Psoas muscle (tissue), 8 donors: ENCODE measurements around the gene OPRM1. TPM values are rescaled to one million over a fixed set of nuclear protein-coding genes. Genes with fewer than 3 reads are reported as not detected.

Experiments
- ATAC-seq, 4 donors: fragments of 200-7000 bp; cut with Tn5 transposase; one replicate each; pipeline ENCODE4 v1.9.1; 2020; ENCODE audit warnings: moderate library complexity in 3 of 4, mild to moderate bottlenecking in 2 of 4
- DNase-seq, 2 donors: peaks; one replicate each; pipeline ENCODE4 v3.0.0-alpha.2; 2020
- H3K27ac ChIP-seq: fragments of 200-600 bp; one replicate; pipeline ENCODE4 v1.8.0; 2022
- H3K27me3 ChIP-seq, 3 donors: fragments of 200-600 bp in 1 of 3; one replicate each; pipeline versions ENCODE4 v1.6.1 to v1.8.0; 2013 to 2022; ENCODE audit warnings: low read length in 2 of 3, mild to moderate bottlenecking in 2 of 3, moderate library complexity in 1 of 3; ENCODE audit not compliant: insufficient read depth in 3 of 3
- H3K36me3 ChIP-seq, 2 donors: fragments of 200-600 bp in 1 of 2; one replicate each; pipeline versions ENCODE4 v1.6.1 to v1.8.0; 2013 to 2022; ENCODE audit warnings: low read depth in 1 of 2, mild to moderate bottlenecking in 1 of 2, moderate library complexity in 1 of 2; ENCODE audit not compliant: insufficient read depth in 1 of 2
- H3K4me1 ChIP-seq: fragments of 200-600 bp; one replicate; pipeline ENCODE4 v1.8.0; 2022
- H3K4me3 ChIP-seq: fragments of 200-600 bp; one replicate; pipeline ENCODE4 v1.8.0; 2022; ENCODE audit warnings: mild to moderate bottlenecking
- H3K9me3 ChIP-seq: fragments of 200-600 bp; one replicate; pipeline ENCODE4 v1.8.0; 2022
- CTCF ChIP-seq: fragments of 200-600 bp; IDR thresholded peaks from one replicate; pipeline ENCODE4 v1.8.0; 2022; ENCODE audit warnings: antibody characterized with exemption
- WGBS, 3 donors: extraction: QIAGEN DNeasy Blood & Tissue Kit; methylation state at CpG; one replicate each; pipeline versions ENCODE4 v1.1.6 to v1.1.7; 2013; 5-methylcytosine and 5-hydroxymethylcytosine counted together
- intact Hi-C, 2 donors: fragments of 100-400 bp; cut with DNase I; formaldehyde crosslinking; loops; one replicate each; pipeline versions ENCODE4 v1.11.0 to v1.14.2; 2022
- polyA plus RNA-seq, 3 donors: library from polyadenylated mRNA; stranded (reverse); fragments of 200-250 nt; gene quantifications; one replicate each; pipeline ENCODE4 v1.2.3, GENCODE V29; 2013
- total RNA-seq, 4 donors: library from RNA; stranded (reverse); fragmentation: NEBNext Ultra II Directional in 2 of 4; extraction: Animal tissue kit (Norgen Biotek cat#: 25700) in 2 of 4; gene quantifications; one replicate each; pipeline versions ENCODE4 v1.2.1 to v1.2.4, GENCODE V29; 2021 to 2023
- donor health status: healthy with polysubstance abuse.
- donor health status: DM: no; HTN: no; CAD: no; lungs with moderate emphysema.
- donor health status: Bipolar disorder and iron deficiency.
- donor health status: healthy.
- donor health status: DM: yes; HTN: yes; CAD: no.
- donor health status: DM: no; HTN: no; CAD: no.
- donor health status: DM: no; HTN: no; CAD: no.
- donor health status: DM: yes; HTN: yes; CAD: no.

OPRM1 gene
- total and polyA plus RNA-seq, 7 donors = not detected

DNA sequence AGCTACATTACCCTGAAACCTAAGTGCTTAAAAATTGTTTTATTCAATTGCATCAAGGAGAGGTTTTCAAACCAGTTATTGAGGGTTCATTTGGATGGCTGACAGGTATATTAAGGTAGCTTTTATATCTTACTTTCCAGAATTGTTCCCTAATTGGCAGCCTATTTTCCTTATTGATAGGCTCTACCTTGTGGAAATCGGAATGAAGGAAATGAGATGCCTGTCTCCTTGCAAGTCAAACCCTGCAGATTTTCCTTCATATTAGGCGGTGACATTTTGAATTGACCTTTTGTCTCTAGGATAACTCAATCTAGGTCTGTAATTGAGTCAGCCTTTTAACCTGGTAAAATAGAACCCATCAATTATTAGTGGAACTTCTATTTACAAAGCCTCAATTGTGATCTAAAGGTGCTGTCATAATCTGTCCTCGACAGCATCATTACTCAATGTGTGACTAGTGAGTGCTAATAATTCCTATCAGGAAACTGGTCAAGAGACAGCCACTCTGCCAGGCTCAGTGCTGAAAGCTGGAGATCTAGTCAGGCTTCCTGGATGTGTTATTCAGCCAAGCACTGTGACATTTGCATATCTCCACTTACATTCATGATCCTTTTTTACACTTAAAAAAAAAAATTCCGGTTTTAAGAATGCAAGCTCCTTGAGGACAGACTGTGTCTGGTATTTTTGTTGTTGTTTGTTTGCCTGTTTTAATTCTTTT lies 20.1 kb downstream of the OPRM1 start:
- intact Hi-C loops = no loop called here
- TF ChIP-seq CTCF = no peak
- Histone ChIP-seq H3K9me3 (no peaks in the 10 kb centered on the region), H3K27ac (no peak overlapping the region), H3K27me3 (no peaks in the 10 kb centered on the region), H3K4me1 (no peaks in the 10 kb centered on the region), H3K36me3 (no peaks in the 10 kb centered on the region), H3K4me3 (no peak overlapping the region)
- no peak for ATAC-seq
- 67 to 73% (median 71%) methylated on average over 4 of the region's 4 CpGs for WGBS, 3 donors
- DNase-seq = no peak

DNA sequence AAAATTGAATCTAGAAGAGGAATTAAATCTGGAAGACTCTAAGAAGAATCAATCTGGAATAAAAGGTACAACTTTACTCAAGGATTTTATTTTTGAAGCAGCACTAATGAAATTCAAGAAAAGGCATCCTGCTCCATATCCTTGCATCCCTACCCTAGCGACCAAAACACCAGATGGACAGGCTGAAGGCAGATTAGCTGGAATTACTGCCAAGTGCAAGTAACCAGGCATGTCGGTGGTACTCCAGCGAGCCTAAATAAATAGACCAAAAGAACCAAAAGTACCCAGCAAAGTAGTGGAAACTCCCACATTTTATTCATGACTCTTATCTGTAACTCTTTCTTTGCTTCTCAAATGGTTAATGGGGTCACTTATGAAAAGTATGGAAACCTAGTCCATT lies 21.0 kb downstream of the OPRM1 start:
- ATAC-seq (no peak), DNase-seq (no peak)
- TF ChIP-seq CTCF = no peak
- intact Hi-C loops = no loop called here
- H3K9me3 ChIP-seq = peaks cover 4% of the 10 kb centered on the region
- H3K27me3 ChIP-seq = no peaks in the 10 kb centered on the region
- H3K4me1 ChIP-seq = no peaks in the 10 kb centered on the region
- no peak overlapping the region for H3K4me3 ChIP-seq
- H3K36me3 ChIP-seq = no peaks in the 10 kb centered on the region
- H3K27ac ChIP-seq = no peak overlapping the region
- 69 to 71% (median 70%) methylated on average over 3 of the region's 3 CpGs for WGBS, 3 donors

- Histone ChIP-seq H3K36me3 (no peaks in the 10 kb centered on the region), H3K4me3 (no peak overlapping the region), H3K27me3 (no peaks in the 10 kb centered on the region), H3K27ac (no peak overlapping the region), H3K4me1 (no peaks in the 10 kb centered on the region), H3K9me3 (peaks cover 5% of the 10 kb centered on the region)
- ATAC-seq = no peak
- no peak for DNase-seq
- 70 to 76% (median 70%) methylated on average over 2 of the region's 2 CpGs for WGBS, 3 donors
- intact Hi-C loops = no loop called here
- TF ChIP-seq CTCF = no peak
Observed at GRCh38 chr6:154070041-154070440, 31.0 kb downstream of the OPRM1 start.

DNA sequence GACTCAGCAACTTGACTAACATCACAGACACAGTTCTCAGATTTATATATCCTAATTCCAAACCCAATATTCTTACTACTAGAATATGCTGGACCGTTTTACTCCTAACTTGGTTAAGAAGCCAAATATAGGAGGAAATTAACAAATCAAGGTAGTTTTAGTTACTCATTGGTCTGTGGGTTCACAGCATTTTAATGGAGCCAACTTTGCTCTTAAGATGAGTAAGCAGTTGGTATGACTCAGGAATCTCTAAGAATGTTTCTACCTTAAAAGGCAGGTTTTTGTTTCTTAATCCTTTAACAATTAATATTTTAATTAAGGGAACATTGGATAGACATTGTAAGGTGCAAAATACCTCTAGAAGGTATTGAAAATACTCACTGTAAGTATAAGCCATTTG lies 31.6 kb downstream of the OPRM1 start:
- no peak for TF ChIP-seq CTCF
- 73 to 81% (median 74%) methylated on average over 1 of the region's 1 CpG for WGBS, 3 donors

DNA sequence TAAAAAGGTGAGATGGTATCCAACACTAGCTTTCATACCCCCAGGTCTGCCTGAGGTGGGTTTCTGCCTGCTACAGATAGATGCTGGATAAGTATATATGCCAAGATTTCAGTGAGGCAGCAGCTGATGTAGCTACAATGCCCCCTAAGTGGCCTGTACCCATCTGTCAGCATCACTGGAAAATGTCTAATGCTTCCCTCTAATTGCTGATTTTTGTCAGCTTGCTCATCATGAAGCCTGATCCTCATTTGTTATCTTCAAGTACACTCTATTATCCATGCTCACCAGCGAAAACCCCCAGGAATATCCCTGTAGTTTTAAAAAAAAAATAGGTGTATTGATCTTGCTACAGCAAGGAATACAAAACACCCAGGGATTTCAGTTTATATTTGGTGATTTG lies 32.2 kb downstream of the OPRM1 start:
- Histone ChIP-seq H3K4me1 (no peaks in the 10 kb centered on the region), H3K27me3 (no peaks in the 10 kb centered on the region), H3K9me3 (no peaks in the 10 kb centered on the region), H3K4me3 (no peak overlapping the region), H3K27ac (no peak overlapping the region), H3K36me3 (no peaks in the 10 kb centered on the region)
- TF ChIP-seq CTCF = no peak
- DNase-seq (no peak), ATAC-seq (no peak)
- 53 to 72% (median 63%) methylated on average over 1 of the region's 1 CpG for WGBS, 3 donors
- intact Hi-C loops = no loop called here

More for the DNA sequence above, 31.6 kb downstream of the OPRM1 start:
- no peak for ATAC-seq
- Histone ChIP-seq H3K4me3 (no peak overlapping the region), H3K4me1 (no peaks in the 10 kb centered on the region), H3K9me3 (peaks cover under 1% of the 10 kb centered on the region), H3K36me3 (no peaks in the 10 kb centered on the region), H3K27ac (no peak overlapping the region), H3K27me3 (no peaks in the 10 kb centered on the region)
- no peak for DNase-seq
- intact Hi-C loops = no loop called here
